Muscle of leg (tissue), 11 donors: Measurements from ENCODE around the gene FGF22. TPM values are rescaled to one million over a fixed set of nuclear protein-coding genes. Genes with fewer than 3 reads are reported as not detected.
A peak's percentile ranks its signal among the peaks of the same experiment; 100 is the strongest.

Source experiments
- DNase-seq: peaks from one replicate; pipeline ENCODE4 v3.0.0; 2013
- H3K27ac ChIP-seq: one replicate; pipeline ENCODE4 v1.5.1; 2013; ENCODE audit warnings: mild to moderate bottlenecking, low read length, control low read depth
- H3K27me3 ChIP-seq: one replicate; pipeline ENCODE4 v1.6.1; 2013; ENCODE audit warnings: low read length; ENCODE audit not compliant: control insufficient read depth, insufficient read depth
- H3K36me3 ChIP-seq: one replicate; pipeline ENCODE4 v1.6.1; 2013; ENCODE audit warnings: low read length; ENCODE audit not compliant: control insufficient read depth, insufficient read depth
- H3K4me1 ChIP-seq: one replicate; pipeline ENCODE4 v1.6.1; 2013; ENCODE audit warnings: low read length; ENCODE audit not compliant: control insufficient read depth, insufficient read depth
- H3K4me3 ChIP-seq: one replicate; pipeline ENCODE4 v1.5.1; 2013; ENCODE audit warnings: low read length, control low read depth
- H3K9me3 ChIP-seq: replicated peaks from 2 replicates; pipeline ENCODE4 v1.6.1; 2013; ENCODE audit warnings: low read depth, low read length; ENCODE audit not compliant: control insufficient read depth
- WGBS: methylation state at CpG from one replicate; pipeline ENCODE4 v1.1.5; 2013; ENCODE audit warnings: missing lambda C conversion rate; ENCODE audit not compliant: insufficient coverage; 5-methylcytosine and 5-hydroxymethylcytosine counted together
- polyA plus RNA-seq, 8 donors: library from polyadenylated mRNA; unstranded; fragments of 120-200 nt; gene quantifications; one replicate each; pipeline versions ENCODE4 v1.2.1 to v1.2.3, GENCODE V29; 2013; ENCODE audit warnings: inconsistent platforms in 1 of 8, low replicate concordance in 1 of 8; ENCODE audit not compliant: insufficient read length in 8 of 8, insufficient read depth in 1 of 8
- total RNA-seq: library from RNA; stranded (reverse); fragments of 120-200 nt; gene quantifications from one replicate; pipeline ENCODE4 v1.2.4, GENCODE V29; 2013

Gene FGF22
- total and polyA plus RNA-seq, 9 donors: 0.04 to 0.38 (median 0.15) TPM

DNA sequence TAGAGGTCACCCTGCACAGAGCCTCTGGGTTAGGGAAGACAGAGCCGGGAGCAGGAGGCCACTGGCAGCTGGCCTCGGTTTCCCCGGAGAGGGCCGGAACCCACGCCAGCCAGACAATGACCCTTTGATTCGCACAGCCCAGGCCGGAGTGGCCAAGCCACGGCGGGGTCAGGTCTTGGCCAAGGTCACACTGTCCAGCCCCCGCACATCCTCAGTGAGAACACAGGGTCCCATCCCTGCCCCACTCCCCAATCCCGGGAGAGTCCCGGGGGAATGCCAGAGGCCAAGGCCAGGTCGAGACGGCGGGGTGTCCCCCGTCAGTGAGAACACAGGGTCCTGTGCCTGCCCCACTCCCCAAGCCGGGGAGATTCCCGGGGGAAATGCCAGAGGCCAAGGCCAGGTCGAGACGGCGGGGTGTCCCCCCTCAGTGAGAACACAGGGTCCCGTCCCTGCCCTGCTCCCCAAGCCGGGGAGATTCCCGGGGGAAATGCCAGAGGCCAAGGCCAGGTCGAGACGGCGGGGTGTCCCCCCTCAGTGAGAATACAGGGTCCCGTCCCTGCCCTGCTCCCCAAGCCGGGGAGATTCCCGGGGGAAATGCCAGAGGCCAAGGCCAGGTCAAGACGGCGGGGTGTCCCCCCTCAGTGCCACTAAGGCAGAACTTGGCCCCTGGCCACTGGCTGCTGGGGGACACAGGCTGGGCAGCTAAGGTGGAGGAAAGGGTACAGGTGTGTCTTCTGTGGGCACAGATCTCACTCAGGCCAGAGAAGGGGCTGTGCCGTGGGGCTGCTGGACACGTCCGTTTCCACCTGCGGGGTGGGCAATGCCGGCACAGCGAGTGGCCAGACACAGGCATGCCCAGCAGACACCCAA, 34.8 kb downstream of the FGF22 start:
- no peaks in the 10 kb centered on the region for H3K9me3 ChIP-seq
- H3K27ac ChIP-seq: peak overlapping the region; percentile 86
- no peak for DNase-seq
- 56% methylated on average over 25 of the region's 38 CpGs for WGBS
- H3K4me1 ChIP-seq: peaks cover 44% of the 10 kb centered on the region
- H3K36me3 ChIP-seq: peaks cover 3% of the 10 kb centered on the region
- H3K4me3 ChIP-seq: no peak overlapping the region
- H3K27me3 ChIP-seq: peaks cover 18% of the 10 kb centered on the region

DNA sequence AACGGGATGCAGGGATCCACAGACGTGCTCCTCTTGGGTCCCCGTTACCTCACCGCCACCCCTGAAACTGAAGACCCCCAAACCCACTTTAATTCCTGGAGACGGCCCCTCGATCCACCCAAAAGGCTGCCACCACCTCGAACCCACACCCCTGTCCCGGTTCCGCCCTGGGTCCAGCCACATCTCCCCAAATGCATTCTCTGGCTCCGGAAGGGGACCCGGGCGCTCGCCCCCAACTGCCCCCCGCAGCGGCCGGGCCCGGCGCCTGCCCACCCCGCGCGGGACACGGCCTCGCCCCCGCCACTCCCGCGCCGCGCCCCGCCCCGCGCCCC, 36.3 kb downstream of the FGF22 start:
- H3K36me3 ChIP-seq: peaks cover 3% of the 10 kb centered on the region
- H3K4me3 ChIP-seq: peak overlapping the region; percentile 30
- WGBS: 5% methylated on average over 28 of the region's 31 CpGs
- H3K27ac ChIP-seq: peak overlapping the region; percentile 86
- H3K4me1 ChIP-seq: peaks cover 51% of the 10 kb centered on the region
- DNase-seq: peak; percentile 51
- peaks cover 18% of the 10 kb centered on the region for H3K27me3 ChIP-seq
- H3K9me3 ChIP-seq: no peaks in the 10 kb centered on the region

DNA sequence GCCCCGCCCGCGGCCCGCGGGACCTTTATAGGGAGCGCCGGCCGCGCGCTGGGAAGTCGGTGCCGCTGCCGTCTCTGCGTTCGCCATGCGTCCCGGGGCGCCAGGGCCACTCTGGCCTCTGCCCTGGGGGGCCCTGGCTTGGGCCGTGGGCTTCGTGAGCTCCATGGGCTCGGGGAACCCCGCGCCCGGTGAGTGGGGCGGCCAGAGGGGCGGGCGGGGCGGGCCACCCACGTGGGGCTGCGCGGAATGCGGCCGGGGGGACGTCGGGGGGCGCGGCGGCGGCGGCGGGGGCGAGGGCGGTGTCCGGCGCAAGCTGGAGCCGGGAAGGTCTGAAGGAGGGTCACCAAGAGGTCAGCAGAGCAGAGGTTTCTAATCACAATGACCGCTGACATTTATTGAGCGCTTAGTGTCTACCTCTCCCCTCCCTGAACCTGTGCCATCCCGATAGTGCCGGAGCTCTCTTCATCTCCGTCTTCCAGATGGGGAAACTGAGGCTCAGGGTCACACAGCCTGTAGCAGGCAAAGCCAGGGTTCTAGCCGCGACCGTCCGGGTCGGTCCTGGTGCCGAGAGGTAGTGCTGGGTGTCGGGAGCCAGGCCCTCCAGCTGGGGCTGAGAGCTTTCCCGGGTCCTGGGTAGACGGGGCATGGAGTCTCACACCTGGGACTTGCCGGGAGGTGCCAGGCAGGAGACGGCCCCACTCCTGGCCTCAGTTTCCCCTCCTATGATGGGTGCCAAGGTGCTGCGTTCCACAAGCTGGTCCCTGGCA, 36.8 kb downstream of the FGF22 start, which contains the start of gene FSTL3:
TSS of gene FSTL3 (plus strand) at position 54 of the 767 bp plus-strand sequence. CDS start at position 86, 32 bp downstream.
- Histone ChIP-seq H3K4me1 (peaks cover 54% of the 10 kb centered on the region), H3K36me3 (peaks cover 3% of the 10 kb centered on the region), H3K4me3 (peak within 1 kb of the TSS; percentile 30), H3K27me3 (peaks cover 18% of the 10 kb centered on the region), H3K27ac (peak within 1 kb of the TSS; percentile 86), H3K9me3 (no peaks in the 10 kb centered on the region)
- WGBS: 4% methylated on average over 59 of the region's 63 CpGs
- DNase-seq: peak; percentile 62

DNA sequence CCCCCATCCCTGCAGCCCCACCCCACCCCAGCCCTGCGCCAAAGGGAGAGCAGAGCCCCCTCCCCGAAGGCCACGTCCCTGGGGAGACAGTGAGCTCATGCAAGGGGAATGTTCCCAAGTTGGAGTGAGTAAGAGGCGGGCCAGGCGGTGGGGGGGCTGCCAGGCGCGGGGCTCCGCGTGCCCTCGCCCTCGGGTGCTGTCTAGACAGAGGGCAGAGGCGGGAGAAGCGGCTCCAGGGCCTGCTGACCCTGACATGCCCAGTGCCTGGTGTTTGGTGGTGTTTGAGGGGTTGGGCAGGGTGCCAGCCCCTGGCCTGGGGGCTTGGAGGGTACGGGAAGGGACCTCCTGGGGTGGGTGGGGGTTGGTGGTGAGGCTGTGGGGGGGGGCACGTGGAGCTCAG, 37.5 kb downstream of the FGF22 start:
- Histone ChIP-seq H3K36me3 (peaks cover 3% of the 10 kb centered on the region), H3K27ac (no peak overlapping the region), H3K4me3 (peak overlapping the region; percentile 22), H3K9me3 (no peaks in the 10 kb centered on the region), H3K27me3 (peaks cover 18% of the 10 kb centered on the region), H3K4me1 (peaks cover 54% of the 10 kb centered on the region)
- WGBS: 14% methylated on average over 10 of the region's 15 CpGs
- DNase-seq: peak; percentile 73

DNA sequence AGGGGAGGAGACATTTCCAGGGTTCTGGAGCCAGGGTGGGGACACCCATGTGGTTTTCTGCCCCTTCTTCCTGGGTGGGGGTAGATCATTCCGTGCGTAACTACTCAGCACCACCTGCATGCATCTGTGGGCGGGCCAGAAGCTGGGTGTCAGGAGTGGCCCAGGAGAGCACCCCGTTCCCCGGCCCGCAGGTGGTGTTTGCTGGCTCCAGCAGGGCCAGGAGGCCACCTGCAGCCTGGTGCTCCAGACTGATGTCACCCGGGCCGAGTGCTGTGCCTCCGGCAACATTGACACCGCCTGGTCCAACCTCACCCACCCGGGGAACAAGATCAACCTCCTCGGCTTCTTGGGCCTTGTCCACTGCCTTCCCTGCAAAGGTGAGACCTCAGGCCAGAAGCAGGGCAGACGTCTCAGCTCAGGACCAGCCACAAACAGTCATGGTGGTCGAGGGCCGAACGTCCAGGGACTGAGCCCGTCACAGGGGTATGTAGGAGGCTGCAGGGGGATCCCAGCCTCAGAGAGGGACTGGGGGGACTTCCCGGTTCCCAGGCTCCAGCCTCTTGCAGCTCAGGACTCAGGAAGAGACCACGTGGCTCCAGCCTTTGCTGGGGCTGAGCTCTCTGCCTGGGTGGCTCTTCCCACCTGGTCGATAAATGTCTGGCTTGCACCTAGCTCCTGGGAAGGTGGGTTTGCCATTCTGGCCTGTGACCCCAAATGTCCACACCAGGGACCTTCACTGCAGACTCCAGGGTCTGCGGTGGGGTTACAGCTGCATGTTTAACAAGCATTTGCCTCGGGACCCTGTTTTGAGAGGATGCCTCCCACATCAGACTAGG, 38.1 kb downstream of the FGF22 start:
- WGBS: 37% methylated on average over 19 of the region's 22 CpGs
- Histone ChIP-seq H3K9me3 (no peaks in the 10 kb centered on the region), H3K4me3 (no peak overlapping the region), H3K27me3 (peaks cover 18% of the 10 kb centered on the region), H3K27ac (peak overlapping the region; percentile 59), H3K4me1 (peaks cover 52% of the 10 kb centered on the region), H3K36me3 (peaks cover 3% of the 10 kb centered on the region)
- peak; percentile 42 for DNase-seq

GRCh38 chr19:678791-679388, 39.2 kb downstream of the FGF22 start:
- Histone ChIP-seq H3K36me3 (peaks cover 3% of the 10 kb centered on the region), H3K4me3 (peak overlapping the region; percentile 54), H3K27me3 (peaks cover 18% of the 10 kb centered on the region), H3K4me1 (peaks cover 52% of the 10 kb centered on the region), H3K9me3 (no peaks in the 10 kb centered on the region), H3K27ac (peak overlapping the region; percentile 92)
- DNase-seq: peak; percentile 52
- WGBS: 39% methylated on average over 16 of the region's 16 CpGs

GRCh38 chr19:679418-680286, 40.0 kb downstream of the FGF22 start:
- Histone ChIP-seq H3K9me3 (no peaks in the 10 kb centered on the region), H3K4me3 (peak overlapping the region; percentile 54), H3K36me3 (peaks cover 3% of the 10 kb centered on the region), H3K4me1 (peaks cover 52% of the 10 kb centered on the region), H3K27me3 (peaks cover 18% of the 10 kb centered on the region), H3K27ac (peak overlapping the region; percentile 92)
- peak; percentile 93 for DNase-seq
- WGBS: 1% methylated on average over 63 of the region's 69 CpGs

DNA sequence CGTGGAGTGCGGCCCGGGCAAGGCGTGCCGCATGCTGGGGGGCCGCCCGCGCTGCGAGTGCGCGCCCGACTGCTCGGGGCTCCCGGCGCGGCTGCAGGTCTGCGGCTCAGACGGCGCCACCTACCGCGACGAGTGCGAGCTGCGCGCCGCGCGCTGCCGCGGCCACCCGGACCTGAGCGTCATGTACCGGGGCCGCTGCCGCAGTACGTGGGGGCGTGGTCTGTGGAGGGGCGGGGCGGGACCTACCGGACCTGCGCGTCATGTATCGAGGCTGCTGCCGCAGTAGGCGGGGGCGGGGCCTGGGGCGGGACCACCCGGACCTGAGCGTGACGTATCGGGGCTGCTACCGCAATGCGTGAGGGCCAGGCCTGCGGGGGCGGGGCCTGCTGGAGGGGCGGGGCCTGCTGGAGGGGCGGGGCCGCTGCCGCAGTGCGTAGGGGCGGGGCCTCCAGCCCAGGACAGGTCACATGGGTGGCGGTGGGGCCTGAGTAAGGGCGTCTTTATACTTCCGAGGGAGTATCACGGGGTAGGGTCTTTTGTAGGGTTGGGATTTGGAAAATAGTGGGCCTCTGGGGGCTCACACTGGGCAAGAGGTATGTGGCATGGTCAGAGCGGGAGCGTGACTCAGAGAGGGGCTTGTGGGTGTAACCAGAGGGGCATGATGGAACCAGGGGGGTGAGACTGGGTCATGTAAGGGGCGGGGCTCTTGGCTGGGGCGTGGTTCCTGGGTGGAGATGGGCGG, 40.8 kb downstream of the FGF22 start:
- Histone ChIP-seq H3K4me3 (peak overlapping the region; percentile 55), H3K9me3 (no peaks in the 10 kb centered on the region), H3K36me3 (peaks cover 3% of the 10 kb centered on the region), H3K4me1 (peaks cover 44% of the 10 kb centered on the region), H3K27me3 (peaks cover 12% of the 10 kb centered on the region), H3K27ac (peak overlapping the region; percentile 98)
- WGBS: 2% methylated on average over 68 of the region's 70 CpGs
- DNase-seq: peak; percentile 98
